CD4-positive, alpha-beta T cell treated with Interleukin-12 subunit alpha and Interleukin-12 subunit beta, for 1 hour (primary cell): ENCODE data around the gene SLC39A7.

ENCODE experiments used
- DNase-seq: peaks from one replicate; pipeline ENCODE4 v3.0.0-alpha.2; 2020

SLC39A7 gene

DNA sequence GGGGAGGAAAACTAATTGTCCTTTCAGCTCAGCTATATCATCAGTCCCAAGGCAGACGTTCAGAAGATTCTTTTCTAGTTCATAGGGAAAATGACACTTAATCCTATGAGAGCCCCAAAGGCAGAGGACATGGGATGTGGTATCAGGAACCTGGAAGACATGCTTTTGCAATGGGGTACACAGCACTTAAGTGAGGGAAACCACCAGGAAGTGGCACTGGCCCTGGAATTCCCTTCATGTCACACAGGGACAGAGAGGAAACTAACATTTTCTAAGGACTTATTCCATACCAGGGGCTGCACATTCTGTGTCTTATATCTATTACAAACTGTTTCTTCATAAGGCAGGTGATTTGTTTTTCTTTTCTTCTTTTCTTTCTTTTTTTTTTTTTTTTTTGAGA is 42.8 kb downstream of the SLC39A7 start:
- DNase-seq = no peak

GRCh38 chr6:33247977-33248642 is 47.4 kb downstream of the SLC39A7 start:
- DNase-seq = peak; percentile 91

GRCh38 chr6:33248643-33248931 is 47.9 kb downstream of the SLC39A7 start:
- no peak for DNase-seq

GRCh38 chr6:33248932-33249731 is 48.5 kb downstream of the SLC39A7 start:
- DNase-seq = peak; percentile 99

- DNase-seq = no peak
Observed at GRCh38 chr6:33249732-33250630, 49.3 kb downstream of the SLC39A7 start.

GRCh38 chr6:33250731-33251130 is 50.1 kb downstream of the SLC39A7 start:
- DNase-seq = no peak

DNA sequence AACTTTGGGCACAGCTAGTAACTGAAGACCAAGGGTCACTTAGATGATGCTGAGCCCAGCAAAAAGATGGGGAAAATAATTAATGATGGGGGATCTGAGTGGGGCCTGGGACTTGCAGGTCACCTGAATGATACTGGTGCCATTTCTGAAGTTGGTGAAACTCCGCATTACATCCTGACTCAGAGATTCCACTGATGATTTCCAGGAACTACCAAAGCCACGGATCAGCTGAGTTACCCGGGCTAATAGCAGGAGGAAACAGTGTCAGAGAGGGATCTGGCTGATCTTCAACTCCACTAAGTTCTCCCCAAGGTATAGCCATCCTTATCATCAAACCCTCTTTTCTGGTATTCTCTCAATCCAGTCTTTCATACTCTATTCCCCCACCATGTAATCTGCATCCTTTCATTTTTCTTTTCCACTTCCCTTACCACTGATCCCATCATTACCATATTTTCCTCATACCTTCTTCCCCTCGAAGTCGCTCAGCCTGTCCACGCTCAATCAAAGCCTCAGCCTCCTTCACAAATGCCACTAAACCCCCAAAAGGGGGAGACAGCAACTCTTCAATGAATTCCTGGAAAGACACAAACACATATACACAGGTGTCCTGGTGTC is 50.8 kb downstream of the SLC39A7 start:
- DNase-seq = no peak

- no peak for DNase-seq
Observed at GRCh38 chr6:33252759-33253158, 52.1 kb downstream of the SLC39A7 start.
